DMS153 treated with DMSO at 0.1 percent for 48 hours (cell line): ENCODE data around the gene PGP.
A peak's percentile ranks its signal among the peaks of the same experiment; 100 is the strongest.

Source experiments
- DNase-seq: peaks from one replicate; lab custom pipeline; 2025; ENCODE audit not compliant: unreplicated experiment; lab: John Stamatoyannopoulos, UW

PGP gene

DNA sequence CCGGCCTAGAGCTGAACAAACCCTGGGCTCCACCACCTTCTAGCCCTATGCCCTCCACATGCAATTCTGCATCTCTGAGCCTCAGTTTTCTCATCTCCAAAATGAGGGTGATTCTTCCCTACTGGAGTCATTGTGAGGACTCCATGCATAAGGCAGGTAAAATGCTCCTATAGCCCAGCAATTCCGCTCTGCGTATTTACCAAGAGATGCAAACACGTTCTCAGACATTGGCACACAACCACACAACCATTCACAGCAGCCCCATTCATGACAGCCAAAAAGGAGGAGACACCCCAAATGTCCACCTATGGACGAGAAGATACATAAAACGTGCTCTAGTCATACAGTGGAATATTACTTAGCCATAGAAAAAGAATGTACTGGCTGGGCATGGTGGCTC, 14.3 kb downstream of the PGP start:
- no peak for DNase-seq

- DNase-seq, result no peak
These were observed 15.0 kb downstream of the PGP start for GRCh38 chr16:2199621-2200139.

GRCh38 chr16:2199095-2199494, 15.5 kb downstream of the PGP start:
- no peak for DNase-seq

DNA sequence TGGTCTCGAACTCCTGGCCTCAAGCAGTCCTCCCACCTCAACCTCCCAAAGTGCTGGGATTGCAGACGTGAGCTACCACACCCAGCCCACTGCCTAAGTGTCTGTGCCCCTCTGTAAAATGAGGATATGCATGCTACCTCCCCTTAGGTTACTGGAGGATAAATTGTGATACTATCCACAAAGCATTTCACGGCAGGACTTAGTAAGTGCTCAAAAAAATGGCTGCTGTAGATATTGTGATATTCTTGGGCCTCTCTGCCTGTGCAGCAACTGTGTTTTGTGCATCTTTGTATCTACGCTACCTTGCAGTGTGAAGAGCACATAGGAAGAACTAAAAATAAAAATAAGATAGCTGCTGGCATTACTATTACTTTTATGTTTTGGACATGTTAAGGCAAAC, 16.4 kb downstream of the PGP start:
- DNase-seq, result no peak

DNA sequence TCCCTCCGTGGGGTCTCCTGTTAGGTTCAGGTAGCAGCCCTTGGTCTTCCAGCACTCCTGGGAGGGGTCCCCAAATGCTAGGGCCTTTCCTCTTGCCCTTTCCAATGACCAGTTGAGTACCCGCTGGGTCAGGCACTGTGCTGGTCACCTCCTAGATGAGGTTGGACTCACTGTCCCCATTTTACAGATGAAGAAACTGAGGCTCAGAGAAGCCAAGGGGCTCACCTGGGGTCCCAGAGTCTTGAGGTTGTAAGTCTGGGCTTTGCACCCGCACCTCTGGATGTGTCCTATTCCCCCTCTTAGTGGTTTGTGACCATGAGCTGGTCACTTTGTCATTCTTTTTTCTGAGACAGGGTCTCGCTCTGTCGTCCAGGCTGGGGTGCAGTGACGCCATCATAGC, 16.9 kb downstream of the PGP start:
- DNase-seq, result no peak

DNA sequence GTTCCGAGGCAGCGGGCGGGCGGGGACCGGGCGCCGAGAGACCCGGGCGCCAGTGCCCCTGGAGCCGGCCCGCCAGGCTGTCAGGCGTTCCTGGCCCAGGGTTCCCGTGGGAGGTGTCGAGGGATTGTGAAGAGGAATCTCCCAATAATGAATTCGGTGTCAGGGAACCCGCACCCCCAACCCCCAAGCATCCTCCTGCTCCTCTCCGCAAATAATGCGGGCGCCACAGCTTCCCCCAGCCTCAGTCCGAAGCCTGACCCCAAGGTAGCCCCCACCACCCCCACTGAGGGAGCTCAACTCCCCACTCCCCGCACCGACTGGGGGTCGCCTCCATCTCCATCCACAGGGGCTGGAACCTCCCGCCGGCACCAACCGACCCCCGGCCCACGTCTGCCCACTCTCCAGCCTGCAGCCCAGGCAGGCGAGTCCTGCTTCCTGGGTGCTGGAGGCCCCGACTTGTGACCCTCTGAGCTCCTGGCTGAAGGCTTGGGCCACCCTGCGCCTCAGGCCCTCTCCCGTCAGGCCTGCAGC, 17.6 kb downstream of the PGP start:
- no peak for DNase-seq

DNA sequence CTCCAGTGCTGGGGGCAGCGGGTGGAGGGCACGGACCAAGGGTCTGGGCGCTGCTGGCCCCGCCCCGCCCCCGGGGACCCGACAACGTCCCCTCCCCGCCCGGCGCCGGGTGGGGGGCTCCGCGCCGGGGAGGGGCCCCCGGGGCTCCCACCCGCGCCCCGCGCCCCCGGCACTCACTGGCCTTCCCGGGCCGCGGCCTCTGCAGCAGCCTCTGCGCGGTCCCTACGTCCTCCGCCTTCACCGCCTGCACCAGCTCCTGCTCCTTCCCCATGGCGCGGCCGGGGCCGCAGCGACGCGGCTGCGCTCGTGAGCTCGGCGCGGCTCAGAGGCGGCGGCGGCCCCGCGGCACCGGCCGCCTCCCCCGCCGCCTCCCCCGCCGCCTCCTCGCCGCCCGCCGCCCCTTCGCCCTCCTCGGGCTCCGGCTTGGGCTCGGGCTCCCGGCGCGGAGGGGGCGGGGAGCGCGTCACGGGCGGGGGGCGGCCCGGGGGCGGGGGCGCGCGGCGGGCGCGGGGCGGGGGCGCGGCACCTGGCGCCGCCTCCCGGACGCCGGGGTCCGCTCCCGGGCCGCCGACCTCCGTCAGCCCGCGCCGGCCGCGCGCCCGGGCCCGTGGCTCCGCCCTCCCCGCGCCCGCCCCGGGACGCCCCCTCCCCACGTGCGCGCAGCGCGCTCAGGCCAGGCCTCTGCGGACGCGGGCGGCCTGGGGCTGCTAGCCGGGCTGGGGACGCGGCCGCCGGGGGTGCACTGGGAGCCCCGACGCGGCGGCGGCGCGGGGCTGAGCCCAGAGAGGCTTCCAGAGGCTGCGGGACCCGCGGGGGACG, 18.3 kb downstream of the PGP start, which contains the start of gene CASKIN1:
CASKIN1 (minus strand) TSS at position 444 of the 819 bp plus-strand sequence; CDS start at position 271, 173 bp downstream.
- DNase-seq, result no peak

- DNase-seq, result no peak
These were observed 19.1 kb downstream of the PGP start for GRCh38 chr16:2195322-2196161.

GRCh38 chr16:2194852-2195321, 19.8 kb downstream of the PGP start:
- DNase-seq, result peak; percentile 32

GRCh38 chr16:2194166-2194834, 20.3 kb downstream of the PGP start:
- no peak for DNase-seq

- DNase-seq, result no peak
These were observed 23.3 kb downstream of the PGP start for GRCh38 chr16:2191446-2191706.

GRCh38 chr16:2190659-2191445, 23.8 kb downstream of the PGP start:
- no peak for DNase-seq

- no peak for DNase-seq
These were observed 24.5 kb downstream of the PGP start for GRCh38 chr16:2190002-2190658.

DNA sequence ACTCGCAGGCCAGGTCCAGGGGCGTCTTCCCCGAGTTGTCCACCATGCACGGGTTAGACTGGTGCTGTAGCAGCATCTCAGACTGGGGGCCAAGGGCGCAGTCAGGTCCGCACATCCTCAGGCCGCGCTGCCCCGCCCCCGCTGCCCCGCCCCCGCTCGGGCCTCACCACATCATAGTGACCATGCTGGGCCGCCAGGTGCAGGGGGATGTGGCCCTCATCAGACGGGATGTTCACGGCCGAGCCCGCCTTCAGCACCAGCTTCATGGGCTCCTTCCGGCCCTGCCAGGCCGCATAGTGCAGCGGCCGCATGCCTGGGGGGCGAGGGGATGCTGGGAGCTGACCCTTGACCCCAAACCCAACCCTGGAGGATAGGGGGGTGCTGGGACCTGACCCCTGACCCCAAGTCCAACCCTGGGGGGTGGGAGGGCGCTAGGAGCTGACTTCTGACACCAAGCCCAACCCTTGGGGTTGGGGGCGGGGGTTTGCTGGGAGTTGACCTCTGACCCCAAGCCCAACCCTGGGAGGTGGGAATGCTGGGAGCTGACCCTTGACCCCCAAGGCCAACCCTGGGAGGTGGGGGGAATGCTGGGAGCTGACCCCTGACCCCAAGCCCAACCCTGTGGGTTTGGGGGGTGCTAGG, 25.3 kb downstream of the PGP start:
- no peak for DNase-seq

GRCh38 chr16:2188395-2188794, 26.2 kb downstream of the PGP start:
- no peak for DNase-seq

DNA sequence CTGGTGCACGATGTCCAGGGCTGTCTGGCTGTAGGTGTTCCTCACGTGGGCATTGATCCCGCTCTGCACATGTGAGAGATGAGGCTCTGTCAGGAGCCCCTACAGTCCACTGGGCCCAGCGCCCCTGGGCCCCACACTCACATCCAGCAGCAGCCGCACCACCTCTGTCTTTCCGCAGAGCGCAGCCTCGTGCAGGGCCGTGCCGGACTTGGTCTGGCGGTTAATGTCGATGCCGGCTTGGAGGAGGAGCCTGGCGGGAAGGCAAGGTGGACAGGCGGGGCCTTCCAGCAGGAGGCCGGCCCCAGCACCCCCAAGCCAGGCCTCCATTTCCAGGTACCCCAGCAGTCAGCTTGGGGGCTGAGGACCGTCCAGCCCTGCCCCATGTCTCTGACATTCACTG, 27.4 kb downstream of the PGP start:
- DNase-seq, result no peak

DNA sequence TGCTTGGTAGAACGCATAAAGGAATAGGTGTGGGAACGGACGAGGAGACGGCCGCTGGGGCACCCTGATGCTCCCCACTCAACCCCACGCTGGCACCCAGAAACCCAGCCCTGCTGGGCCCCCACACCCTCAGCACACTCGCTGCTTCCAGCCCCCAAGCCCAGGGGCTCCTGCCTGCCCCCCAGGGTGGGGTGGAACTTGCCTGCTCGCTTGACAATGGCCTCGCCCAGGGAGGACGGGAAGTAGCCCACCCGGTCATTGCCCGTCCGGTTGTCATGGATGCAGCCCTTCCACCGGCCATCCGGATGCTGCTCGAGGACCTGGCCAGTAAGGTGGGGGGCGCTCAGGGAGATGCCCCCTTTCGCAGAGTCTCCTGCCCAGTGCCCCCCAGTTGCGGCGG, 28.1 kb downstream of the PGP start:
- DNase-seq, result no peak

DNA sequence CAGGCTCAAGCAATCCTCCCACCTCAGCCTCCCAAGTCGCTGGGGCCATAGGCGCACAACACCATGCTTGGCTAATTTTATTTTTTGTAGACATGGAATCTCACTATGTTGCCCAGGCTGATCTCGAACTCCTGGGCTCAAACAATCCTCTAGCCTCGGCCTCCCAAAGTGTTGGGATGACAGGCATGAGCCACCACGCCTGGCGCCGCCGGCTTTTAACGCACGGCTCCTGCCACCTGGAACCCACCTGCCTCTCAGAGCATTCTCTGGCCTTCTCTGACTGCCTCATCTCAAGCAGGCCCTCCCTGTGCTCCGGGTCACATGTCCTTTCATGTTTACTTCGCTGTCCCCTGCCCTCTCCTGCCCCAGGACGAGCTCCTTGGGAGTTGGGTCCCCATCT, 28.6 kb downstream of the PGP start:
- no peak for DNase-seq

DNA sequence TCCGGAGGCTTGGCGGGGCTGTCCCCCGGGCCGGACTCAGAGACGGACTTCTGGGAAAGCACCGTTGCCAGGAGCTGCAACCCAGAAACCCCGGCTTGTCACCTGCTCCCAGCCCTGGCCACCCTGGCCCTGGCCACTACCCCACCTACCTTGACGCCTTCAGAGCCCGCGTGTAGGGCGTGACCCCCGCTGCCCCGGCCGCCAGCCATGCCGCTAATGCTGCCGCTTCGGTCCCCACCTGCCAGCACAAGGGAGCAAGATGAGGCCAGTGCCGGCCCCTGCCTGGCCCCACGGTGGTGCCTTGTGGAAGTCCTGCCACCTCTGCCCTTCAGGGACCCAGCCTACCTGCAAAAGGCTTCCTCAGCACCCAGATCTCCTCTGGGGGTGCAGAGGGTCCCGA, 29.7 kb downstream of the PGP start:
- DNase-seq, result no peak
